T1000 (cell line): ENCODE data around the gene RNU2-1.
"Not testable (repeated sequence)": the region's sequence is repeated elsewhere in the genome, so short reads cannot be mapped to it uniquely, and the experiment has no call there.

ENCODE experiments used
- DNase-seq: peaks from one replicate; lab custom pipeline; 2025; ENCODE audit warnings: mixed read lengths; lab: John Stamatoyannopoulos, UW

The RNU2-1 gene

DNA sequence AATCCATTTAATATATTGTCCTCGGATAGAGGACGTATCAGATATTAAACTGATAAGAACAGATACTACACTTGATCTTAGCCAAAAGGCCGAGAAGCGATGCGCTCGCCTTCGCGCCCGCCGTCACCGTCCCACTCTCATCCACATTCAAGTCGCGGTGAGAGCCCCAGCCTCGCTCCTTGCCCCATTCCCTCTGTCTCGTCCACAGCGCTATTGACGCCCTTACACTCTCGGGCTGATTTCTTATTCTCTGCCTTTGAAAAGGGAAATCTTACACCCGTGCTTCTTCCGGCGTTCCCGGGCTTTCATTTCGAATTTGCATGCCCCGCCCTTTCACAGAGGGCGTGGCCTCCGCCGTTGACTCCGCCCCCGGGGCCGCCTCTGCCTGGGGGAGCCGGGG lies at the start of gene RNU2-1:
TSS of gene RNU2-1 (minus strand) at position 101 of the 400 bp plus-strand sequence.
- not testable (repeated sequence) for DNase-seq

DNA sequence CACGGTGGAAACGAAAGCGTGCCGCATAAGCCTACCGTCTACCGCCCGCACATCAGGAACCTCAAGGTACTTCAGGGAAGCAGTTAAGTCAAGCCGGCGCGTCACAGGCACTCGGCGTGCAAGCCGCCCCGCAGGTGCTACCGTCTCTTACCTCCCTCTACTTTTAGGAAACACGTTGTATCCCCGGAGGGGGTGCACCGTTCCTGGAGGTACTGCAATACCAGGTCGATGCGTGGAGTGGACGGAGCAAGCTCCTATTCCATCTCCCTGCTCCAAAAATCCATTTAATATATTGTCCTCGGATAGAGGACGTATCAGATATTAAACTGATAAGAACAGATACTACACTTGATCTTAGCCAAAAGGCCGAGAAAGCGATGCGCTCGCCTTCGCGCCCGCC lies 39.1 kb upstream of the RNU2-1 start:
- DNase-seq, result not testable (repeated sequence)

DNA sequence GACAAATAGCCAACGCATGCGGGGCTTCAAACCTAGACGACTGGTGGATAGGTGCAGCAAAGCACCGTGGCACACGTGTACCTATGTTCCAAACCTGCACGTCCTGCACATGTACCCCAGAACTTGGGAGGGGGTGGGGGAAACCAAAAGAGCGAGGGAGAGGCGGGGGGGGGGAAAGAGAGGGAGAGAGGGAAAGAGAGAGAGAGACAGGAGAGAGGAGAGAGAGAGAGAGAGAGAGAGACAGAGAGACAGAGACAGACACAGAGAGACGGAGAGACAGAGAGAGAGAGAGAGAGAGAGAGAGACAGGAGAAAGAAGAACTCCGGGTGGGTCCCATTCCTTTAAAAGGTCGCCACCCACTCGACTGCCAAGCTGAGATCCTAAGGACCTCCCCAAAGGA lies 38.7 kb upstream of the RNU2-1 start:
- DNase-seq, result not testable (repeated sequence)

DNA sequence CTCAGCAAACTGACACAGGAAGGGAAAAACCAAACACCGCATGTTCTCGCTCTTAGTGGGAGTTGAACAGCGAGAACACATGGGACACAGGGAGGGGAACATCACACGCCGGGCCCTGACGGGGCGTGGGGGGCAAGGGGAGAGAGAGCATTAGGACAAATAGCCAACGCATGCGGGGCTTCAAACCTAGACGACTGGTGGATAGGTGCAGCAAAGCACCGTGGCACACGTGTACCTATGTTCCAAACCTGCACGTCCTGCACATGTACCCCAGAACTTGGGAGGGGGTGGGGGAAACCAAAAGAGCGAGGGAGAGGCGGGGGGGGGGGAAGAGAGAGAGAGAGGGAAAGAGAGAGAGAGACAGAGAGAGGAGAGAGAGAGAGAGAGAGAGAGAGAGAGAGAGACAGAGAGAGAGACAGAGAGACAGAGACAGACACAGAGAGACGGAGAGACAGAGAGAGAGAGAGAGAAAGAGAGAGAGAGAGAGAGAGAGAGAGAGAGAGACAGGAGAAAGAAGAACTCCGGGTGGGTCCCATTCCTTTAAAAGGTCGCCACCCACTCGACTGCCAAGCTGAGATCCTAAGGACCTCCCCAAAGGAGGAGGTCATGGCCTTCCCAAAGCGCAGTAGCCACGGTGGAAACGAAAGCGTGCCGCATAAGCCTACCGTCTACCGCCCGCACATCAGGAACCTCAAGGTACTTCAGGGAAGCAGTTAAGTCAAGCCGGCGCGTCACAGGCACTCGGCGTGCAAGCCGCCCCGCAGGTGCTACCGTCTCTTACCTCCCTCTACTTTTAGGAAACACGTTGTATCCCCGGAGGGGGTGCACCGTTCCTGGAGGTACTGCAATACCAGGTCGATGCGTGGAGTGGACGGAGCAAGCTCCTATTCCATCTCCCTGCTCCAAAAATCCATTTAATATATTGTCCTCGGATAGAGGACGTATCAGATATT lies 37.1 kb upstream of the RNU2-1 start:
- not testable (repeated sequence) for DNase-seq

DNA sequence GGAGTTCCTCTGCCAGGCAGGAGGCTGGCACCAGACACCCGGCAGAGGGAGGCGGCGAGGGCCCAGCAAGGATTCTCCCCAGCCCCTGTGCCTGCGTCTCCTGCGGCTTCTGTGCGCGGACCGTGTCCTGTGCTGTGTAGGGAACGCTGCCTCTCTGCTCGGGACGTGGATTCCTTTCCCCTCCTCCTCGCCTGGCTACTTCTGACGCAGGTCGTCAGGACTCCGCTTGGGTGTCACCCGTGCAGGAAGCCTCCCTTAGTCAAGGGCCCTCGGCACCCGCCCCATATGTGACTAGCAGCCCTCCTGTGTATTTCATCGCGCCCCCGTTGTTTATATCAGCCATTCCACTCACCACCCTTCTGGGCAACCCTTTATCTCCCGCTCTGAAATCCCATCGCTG lies 12.7 kb upstream of the RNU2-1 start:
- DNase-seq, result not testable (repeated sequence)

DNA sequence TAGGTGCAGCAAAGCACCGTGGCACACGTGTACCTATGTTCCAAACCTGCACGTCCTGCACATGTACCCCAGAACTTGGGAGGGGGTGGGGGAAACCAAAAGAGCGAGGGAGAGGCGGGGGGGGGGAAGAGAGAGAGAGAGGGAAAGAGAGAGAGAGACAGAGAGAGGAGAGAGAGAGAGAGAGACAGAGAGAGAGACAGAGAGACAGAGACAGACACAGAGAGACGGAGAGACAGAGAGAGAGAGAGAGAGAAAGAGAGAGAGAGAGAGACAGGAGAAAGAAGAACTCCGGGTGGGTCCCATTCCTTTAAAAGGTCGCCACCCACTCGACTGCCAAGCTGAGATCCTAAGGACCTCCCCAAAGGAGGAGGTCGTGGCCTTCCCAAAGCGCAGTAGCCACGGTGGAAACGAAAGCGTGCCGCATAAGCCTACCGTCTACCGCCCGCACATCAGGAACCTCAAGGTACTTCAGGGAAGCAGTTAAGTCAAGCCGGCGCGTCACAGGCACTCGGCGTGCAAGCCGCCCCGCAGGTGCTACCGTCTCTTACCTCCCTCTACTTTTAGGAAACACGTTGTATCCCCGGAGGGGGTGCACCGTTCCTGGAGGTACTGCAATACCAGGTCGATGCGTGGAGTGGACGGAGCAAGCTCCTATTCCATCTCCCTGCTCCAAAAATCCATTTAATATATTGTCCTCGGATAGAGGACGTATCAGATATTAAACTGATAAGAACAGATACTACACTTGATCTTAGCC lies 7.0 kb upstream of the RNU2-1 start:
- DNase-seq, result not testable (repeated sequence)

DNA sequence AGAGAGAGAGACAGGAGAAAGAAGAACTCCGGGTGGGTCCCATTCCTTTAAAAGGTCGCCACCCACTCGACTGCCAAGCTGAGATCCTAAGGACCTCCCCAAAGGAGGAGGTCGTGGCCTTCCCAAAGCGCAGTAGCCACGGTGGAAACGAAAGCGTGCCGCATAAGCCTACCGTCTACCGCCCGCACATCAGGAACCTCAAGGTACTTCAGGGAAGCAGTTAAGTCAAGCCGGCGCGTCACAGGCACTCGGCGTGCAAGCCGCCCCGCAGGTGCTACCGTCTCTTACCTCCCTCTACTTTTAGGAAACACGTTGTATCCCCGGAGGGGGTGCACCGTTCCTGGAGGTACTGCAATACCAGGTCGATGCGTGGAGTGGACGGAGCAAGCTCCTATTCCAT lies 5.8 kb upstream of the RNU2-1 start:
- not testable (repeated sequence) for DNase-seq

DNA sequence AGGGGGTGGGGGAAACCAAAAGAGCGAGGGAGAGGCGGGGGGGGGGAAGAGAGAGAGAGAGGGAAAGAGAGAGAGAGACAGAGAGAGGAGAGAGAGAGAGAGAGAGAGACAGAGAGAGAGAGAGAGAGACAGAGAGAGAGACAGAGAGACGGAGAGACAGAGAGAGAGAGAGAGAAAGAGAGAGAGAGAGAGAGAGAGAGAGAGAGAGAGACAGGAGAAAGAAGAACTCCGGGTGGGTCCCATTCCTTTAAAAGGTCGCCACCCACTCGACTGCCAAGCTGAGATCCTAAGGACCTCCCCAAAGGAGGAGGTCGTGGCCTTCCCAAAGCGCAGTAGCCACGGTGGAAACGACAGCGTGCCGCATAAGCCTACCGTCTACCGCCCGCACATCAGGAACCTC lies 514 bp downstream of the RNU2-1 start:
- DNase-seq, result not testable (repeated sequence)

DNA sequence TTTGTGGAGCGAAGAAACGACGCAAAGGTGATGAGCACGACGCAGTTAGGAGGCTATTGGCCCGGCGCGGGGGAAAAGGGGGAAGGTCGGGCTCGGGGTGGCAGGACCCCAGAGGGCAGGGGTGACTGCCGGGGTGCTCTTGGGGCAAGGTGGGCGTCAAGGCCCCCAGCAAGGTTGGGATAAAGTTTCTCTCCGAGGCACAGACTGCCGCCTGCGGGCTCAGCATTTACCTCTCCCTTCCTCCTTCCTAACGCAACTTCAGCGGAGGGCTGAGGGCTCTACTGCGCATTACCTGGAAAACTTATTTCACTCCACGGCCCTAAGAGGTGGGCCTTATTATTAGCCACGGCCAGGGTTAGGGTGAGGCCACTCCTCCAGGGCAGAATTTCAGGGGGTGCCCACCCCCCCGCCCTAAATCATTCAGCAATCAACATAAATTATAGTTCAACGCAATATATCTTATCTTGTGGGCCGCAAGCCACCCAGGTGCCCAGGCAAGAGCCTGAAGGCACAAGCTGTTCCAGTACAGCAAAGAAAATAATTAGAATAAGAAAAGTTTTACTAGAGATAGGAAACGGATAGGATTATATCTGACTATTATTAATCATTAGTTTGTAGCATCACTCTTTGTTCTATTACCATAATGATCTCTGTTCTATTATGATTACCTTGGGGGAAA lies 1.6 kb downstream of the RNU2-1 start:
- not testable (repeated sequence) for DNase-seq

DNA sequence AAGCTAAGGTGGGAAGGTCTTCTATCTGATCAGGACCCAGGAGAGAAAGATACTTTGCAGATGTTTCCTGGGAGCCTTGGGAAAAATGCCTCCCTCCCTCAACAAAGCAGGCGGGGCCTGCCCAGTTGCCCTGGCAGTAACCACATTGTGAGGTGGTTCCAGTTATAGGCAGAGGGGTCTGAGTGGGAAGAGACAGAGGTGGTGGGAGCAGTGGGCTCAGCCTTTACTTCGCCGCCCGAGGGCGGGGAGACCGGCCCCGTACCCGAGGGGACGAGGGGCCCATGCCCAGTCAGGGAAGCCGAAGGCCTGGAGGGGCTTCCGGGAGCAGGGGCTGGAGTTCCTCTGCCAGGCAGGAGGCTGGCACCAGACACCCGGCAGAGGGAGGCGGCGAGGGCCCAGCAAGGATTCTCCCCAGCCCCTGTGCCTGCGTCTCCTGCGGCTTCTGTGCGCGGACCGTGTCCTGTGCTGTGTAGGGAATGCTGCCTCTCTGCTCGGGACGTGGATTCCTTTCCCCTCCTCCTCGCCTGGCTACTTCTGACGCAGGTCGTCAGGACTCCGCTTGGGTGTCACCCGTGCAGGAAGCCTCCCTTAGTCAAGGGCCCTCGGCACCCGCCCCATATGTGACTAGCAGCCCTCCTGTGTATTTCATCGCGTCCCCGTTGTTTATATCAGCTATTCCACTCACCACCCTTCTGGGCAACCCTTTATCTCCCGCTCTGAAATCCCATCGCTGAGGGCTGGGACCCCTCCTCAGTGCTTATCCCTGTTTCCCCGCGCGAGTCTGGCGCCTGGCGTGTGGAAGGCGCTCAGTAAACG lies 2.4 kb downstream of the RNU2-1 start:
- DNase-seq, result not testable (repeated sequence)

DNA sequence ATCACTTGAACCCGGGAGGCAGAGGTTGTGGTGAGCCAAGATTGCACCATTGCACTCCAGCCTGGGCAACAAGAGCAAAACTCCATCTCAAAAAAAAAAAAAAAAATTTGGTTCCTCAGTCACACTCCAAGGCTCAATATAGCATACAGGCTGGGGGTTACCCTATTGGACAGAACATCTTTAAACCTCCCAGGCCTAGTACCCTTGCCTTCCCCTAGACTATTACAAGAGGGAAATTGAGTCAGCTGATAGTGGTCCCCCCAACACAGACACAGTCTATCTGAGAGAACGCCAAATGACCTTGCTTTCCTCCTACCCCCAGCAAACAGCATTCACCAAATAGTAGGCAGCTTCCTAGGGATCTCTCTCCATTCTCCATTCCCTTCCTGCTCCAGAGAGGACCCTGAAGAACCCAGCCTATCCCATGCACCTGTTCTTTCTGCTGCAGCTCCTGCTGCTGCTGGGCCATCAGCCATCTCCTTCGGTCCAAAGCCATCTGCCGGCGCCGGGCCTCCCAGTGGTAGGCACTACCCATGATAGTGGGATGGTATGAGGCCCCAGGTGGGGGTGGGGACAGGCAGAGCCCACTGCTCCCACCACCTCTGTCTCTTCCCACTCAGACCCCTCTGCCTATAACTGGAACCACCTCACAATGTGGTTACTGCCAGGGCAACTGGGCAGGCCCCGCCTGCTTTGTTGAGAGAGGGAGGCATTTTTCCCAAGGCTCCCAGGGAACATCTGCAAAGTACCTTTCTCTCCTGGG lies 5.6 kb downstream of the RNU2-1 start, which contains the start of gene CCDC200:
TSS of gene CCDC200 (minus strand) at position 604 of the 763 bp plus-strand sequence. CDS start at position 535, 69 bp downstream.
- DNase-seq, result not testable (repeated sequence)

DNA sequence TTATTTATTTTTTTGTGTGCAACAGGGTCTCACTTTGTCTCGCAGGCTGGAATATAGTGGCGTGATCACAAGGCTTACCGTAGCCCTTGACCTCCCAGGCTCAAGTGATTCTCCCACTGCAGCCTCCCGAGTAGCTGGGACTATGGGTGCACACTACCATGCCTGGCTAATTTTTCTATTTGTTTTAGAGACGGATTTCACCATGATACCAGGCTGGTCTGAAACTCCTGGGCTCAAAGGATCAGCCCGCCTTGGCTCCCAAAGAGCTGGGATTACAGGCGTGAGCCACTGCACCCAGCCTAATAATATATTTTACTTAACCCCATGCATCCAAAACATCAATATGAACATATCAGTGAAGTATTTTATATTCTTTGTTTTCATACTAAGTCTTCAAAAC lies 7.4 kb downstream of the RNU2-1 start:
- no peak for DNase-seq

DNA sequence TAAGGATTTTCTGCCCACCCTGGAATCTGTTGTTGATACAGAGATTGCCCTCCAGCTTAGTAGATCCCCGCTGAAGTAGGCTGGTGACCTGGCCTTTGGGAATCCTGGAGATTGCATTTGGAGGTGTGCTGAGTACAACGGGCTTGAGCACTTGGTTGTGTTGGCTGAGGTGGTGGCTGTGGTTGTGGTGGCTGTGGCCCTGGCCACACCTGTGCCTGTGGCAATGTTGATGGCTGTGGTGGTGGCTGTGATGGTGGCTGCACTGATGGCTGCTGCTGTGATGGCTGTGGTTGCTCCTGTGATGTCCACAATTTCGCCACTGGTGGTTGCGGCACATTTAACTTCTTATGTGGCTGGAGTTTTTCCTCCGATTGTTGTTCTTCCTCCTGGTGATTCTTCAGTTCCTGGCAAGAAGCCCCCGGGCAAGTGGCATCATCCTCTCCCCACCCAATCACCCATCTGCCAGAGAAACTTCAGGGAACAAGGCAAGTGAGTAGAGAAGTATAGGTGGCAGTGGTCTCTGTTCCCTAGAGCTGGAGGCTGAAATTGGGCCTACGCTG lies 9.6 kb downstream of the RNU2-1 start:
- DNase-seq, result no peak

DNA sequence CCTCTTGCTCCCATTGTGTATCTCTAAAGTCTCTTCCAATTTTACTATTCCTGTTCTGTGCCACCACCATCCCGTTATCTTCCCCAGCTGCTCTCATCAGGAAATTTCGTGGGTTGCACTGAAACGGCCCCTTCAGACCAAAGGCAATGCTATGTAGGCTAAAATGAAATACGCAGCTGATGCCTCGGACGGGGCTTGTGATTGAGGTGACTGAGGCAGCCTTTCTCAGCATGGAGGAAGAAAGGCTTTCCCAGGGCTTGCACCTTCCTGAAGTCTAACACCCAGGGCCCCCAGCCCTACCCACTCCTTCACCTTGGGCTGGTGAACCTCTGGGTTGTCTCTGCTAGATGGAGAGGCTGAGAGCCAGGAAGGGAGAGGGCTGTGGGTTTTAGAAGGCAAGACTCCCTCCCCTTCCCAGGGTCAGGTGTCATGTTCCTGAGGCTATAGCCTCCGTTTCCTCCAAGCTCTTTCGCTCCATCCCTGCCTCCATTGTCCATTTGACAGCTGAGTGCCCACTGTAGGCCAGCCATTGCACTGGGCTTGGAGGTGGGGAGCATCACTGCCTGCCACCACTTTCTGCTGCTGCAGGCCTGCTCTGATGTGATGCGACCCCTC lies 13.2 kb downstream of the RNU2-1 start:
- DNase-seq, result no peak

DNA sequence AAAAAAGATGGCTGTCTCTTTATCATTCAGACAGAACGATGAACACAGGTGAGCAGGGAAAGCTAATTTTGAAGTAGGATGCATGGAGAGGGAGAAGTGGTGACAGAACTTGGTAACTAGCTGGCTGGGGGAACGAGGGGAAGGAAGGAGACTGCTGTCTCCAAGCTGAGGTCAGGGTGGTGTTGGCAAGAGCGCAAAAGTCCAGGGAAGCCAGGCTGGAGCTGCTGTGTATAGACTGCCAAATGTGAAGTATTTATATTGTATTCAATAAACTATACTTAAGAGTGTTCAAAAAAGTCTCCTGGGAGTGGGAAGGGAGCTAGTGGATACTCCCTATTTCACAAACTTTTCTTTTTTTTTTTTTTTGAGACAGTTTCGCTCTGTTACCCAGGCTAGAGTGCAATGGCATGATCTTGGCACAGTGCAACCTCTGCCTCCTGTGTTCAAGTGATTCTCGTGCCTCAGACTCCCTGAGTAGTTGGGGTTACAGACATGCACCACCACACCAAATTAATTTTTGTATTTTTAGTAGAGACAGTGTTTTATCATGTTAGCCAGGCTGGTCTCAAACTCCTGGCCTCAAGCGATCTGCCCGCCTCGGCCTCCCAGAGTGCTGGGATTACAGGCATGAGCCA lies 13.9 kb downstream of the RNU2-1 start:
- no peak for DNase-seq

DNA sequence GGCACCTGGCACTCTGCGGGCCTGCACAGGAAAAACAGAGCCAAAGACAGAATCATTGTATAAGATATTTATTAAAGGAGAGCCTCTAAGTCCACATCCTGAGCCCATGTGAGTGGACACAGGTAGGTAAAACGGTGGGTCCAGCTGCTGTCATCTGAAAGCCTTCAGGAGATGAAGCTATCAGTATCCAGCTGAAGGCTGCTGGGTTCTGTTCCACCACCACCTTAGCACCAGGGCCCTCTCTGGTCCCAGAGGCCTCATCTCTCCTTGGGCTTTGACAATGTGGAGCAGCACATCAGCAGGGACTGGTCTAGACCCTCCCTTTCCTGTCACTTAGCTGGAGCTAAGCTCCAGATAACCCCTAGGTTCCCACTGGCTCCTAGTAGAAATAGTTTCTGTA lies 14.8 kb downstream of the RNU2-1 start:
- no peak for DNase-seq

DNA sequence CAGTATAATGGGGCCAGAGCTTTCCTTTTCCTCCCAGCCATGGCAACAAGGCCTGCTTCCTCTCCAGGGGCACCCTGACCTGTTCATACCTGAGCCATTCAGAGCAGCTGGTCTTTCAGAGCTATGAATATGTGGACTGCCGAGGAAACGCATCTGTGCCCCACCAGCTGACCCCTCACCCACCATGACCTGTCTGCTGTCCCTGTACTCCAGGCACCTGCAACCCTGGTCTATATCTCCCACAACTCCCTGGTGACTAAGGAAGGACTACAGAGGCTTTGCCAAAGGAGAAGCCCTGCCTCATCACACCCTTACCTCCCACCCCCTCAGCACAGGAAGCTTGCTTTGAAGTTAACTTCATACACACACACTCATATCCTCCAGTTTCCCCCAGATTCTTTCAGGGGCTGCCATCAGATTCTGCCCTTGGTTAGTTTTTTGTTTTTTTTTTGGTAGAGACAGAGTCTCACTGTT lies 16.1 kb downstream of the RNU2-1 start:
- DNase-seq, result no peak

DNA sequence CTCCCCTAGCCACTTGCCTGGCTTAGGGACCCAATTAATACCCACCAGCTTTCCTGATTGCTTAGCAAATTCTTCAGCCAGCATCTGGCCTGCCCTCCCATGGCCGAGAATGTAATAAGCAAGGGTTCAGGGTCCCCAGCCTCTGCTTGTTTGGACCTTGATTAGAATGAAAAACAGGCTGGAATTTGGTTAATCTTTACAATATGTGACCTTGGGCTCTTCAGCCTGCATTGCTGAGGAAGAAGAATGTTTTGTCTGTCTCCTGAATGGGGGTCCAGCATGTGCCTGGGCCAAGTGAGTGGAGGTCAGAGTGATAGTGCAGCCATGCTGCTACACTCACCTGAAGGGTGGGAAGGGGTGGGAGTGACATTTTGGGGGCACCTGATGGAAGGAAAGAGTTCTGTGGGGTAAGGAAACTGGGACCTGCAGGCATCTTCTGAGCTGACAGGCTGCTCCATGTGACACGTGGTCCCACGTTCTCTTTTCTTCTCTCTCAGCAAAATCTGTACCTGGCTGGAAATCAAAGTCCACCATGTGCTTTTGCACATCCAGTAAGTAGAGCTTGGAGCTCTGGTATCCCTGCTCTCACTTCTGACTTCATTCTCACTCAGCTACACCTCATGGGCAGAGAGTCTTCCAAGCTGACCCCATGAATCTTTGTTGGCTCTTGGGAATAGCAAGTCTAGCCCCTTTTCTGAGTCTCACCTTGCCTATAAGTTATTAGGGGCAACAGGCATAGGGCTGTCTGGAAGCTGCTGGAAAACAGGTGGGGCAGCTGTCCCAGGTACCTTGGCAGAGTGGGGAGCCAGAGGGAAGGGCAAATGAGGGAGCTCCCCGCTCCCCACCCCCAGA lies 16.8 kb downstream of the RNU2-1 start:
- no peak for DNase-seq
